ENCODE measurements around the gene ATXN10. TPM values are rescaled to one million over a fixed set of nuclear protein-coding genes. Genes with fewer than 3 reads are reported as not detected.

The ATXN10 gene
- total and polyA plus RNA-seq, 2 of the 8 experiments (the other 6 are each of a cell fraction or from before 2014, with no cell fraction given): 134 to 210 TPM

DNA sequence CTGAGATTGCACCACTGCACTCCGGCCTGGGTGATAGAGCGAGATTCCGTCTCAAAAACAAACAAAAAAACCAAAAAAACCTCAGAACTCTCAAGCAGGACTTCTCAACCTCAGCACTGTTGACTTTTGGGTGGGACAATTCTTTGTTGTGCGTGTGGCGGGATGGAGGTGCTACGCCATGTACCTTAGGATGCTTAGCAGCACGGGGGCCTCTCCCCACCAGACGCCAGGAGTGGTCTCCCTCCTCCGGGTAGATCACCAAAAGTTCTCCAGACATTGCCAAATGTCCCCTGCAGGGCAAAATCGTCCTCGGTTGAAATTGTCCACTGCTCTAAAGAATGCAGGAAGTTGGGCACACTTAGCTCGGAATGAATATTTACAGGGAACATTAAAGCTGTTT, 26.9 kb upstream of the ATXN10 start:
- Histone ChIP-seq H4K20me1 (replicated peaks in 1 of 2; ENCODE audit: control insufficient read depth in 1 of 2, insufficient read depth in 2 of 2, low read length in 2 of 2) (no peaks in the 10 kb centered on the region), H3K18ac (ENCODE audit: extremely low read depth, low read length) (no peak overlapping the region), H3K4me3 (ENCODE audit: extremely low read depth in 1 of 4, insufficient read depth in 2 of 4, low read depth in 3 of 4, low read length in 4 of 4) (no peak overlapping the region), H2BK120ac (replicated peaks; ENCODE audit: low read depth, low read length) (no peak overlapping the region), H3K79me1 (ENCODE audit: low read depth, low read length) (no peaks in the 10 kb centered on the region), H3K14ac (ENCODE audit: insufficient read length) (no peak overlapping the region), H3K36me3 (ENCODE audit: control insufficient read depth in 2 of 4, insufficient read depth in 4 of 4, low read length in 3 of 4) (no peaks in the 10 kb centered on the region), H2BK5ac (ENCODE audit: low read depth, low read length) (no peak overlapping the region), H3K9ac (replicated peaks in 1 of 4; ENCODE audit: extremely low read depth in 1 of 4, low read depth in 3 of 4, low read length in 3 of 4) (no peak overlapping the region), H2AK5ac (ENCODE audit: low read depth, low read length) (no peak overlapping the region), H4K91ac (replicated peaks; ENCODE audit: insufficient read length, low read length) (no peak overlapping the region), H3K79me2 (ENCODE audit: control insufficient read depth in 1 of 2, insufficient read depth in 2 of 2, low read length in 2 of 2) (no peaks in the 10 kb centered on the region), H3K4me2 (ENCODE audit: insufficient read depth in 1 of 2, low read depth in 2 of 2, low read length in 2 of 2) (no peak overlapping the region), H2BK15ac (ENCODE audit: low read length) (no peak overlapping the region), H3K23me2 (ENCODE audit: low read depth, low read length) (peaks cover 3% of the 10 kb centered on the region; the same call in 1 of the 2 replicates), H2BK12ac (ENCODE audit: low read depth, low read length) (no peak overlapping the region), H3K9me3 (ENCODE audit: insufficient read depth in 2 of 2, low read depth in 1 of 2, low read length in 1 of 2) (no peaks in the 10 kb centered on the region), H3K4me1 (replicated peaks in 1 of 4; ENCODE audit: control insufficient read depth in 3 of 4, insufficient read depth in 4 of 4, low read length in 3 of 4) (peaks cover 0 to 16% (median 12%) of the 10 kb centered on the region in 4 experiments; a peak in 6 of 7 replicates), H4K8ac (ENCODE audit: extremely low read depth, insufficient read depth, low read length) (no peak overlapping the region), H3K23ac (ENCODE audit: insufficient read length) (no peak overlapping the region), H2BK20ac (ENCODE audit: low read length) (no peak overlapping the region), H2AFZ (ENCODE audit: low read length) (no peak overlapping the region), H3K56ac (replicated peaks; ENCODE audit: insufficient read length, low read depth, low read length) (no peak overlapping the region), H3K27me3 (replicated peaks in 1 of 4; ENCODE audit: control insufficient read depth in 3 of 4, extremely low read depth in 1 of 4, insufficient read depth in 3 of 4, low read length in 3 of 4) (peaks cover 0 to 22% (median 7%) of the 10 kb centered on the region in 4 experiments; a peak in 5 of 7 replicates), H4K5ac (ENCODE audit: insufficient read length, low read depth, low read length) (no peak overlapping the region), H3K27ac (ENCODE audit: low read depth, low read length) (no peak overlapping the region), H3K4ac (replicated peaks; ENCODE audit: insufficient read length, low read depth, low read length) (no peak overlapping the region)
- WGBS, 2 experiments (ENCODE audit: extremely low coverage in 1 of 2, insufficient coverage in 1 of 2, insufficient read length in 1 of 2, insufficient replicate concordance in 2 of 2, low coverage in 1 of 2, low lambda C conversion rate in 2 of 2, missing lambda C conversion rate in 1 of 2): 95% methylated on average over 11 of the region's 12 CpGs; no CpG with 5 or more reads in 1 of the 2 experiments
- no peak for FAIRE-seq
- TF ChIP-seq EP300 (IDR thresholded peaks at IDR 0.05; ENCODE audit: borderline replicate concordance in 1 of 2, low read depth in 2 of 2, low read length in 2 of 2) (no peak), SIRT6 (IDR thresholded peaks at IDR 0.05; ENCODE audit: low read length) (no peak), ASH2L (IDR thresholded peaks at IDR 0.05; ENCODE audit: low read length) (no peak), TAF1 (IDR thresholded peaks at IDR 0.05; ENCODE audit: low read depth, low read length) (no peak), CREB1 (IDR thresholded peaks at IDR 0.05) (no peak), RFX5 (IDR thresholded peaks at IDR 0.05; ENCODE audit: borderline replicate concordance, low read depth, low read length) (no peak)
- DNase-seq (ENCODE audit: low read depth in 1 of 2, low spot score in 2 of 2): no peak
- POLR2A ChIA-PET (ENCODE audit: partially characterized antibody): interaction anchor here (1.0 kb wide), 1 partner anchor 140 kb away, joined by 4 read pairs; no protein-coding TSS in a partner anchor
- CTCF ChIA-PET (ENCODE audit: partially characterized antibody): interaction anchor here (0.6 to 2.4 kb wide), 30 partner anchors 9 to 350 kb away, joined by 3 to 12 read pairs (median 4); no protein-coding TSS in a partner anchor

Measured in H1 (cell line).